ENCODE data around the gene RESP18.

The RESP18 gene

GRCh38 chr2:219302412-219302968 lies 30.1 kb downstream of the RESP18 start:
- Histone ChIP-seq H3K4me3 (ENCODE audit: low read depth in 1 of 2, low read length in 2 of 2) (no peak overlapping the region), H3K27me3 (ENCODE audit: insufficient read depth, low read length, poor library complexity) (peaks cover 36% of the 10 kb centered on the region)

GRCh38 chr2:219300022-219300421 lies 32.5 kb downstream of the RESP18 start:
- peaks cover 7% of the 10 kb centered on the region for H3K4me1 ChIP-seq (ENCODE audit: insufficient read depth, low read length)
- TF ChIP-seq EZH2 (IDR thresholded peaks at IDR 0.05; ENCODE audit: borderline replicate concordance, low read depth, low read length, severe bottlenecking) = no peak
- TF ChIP-seq, protein P1, sequence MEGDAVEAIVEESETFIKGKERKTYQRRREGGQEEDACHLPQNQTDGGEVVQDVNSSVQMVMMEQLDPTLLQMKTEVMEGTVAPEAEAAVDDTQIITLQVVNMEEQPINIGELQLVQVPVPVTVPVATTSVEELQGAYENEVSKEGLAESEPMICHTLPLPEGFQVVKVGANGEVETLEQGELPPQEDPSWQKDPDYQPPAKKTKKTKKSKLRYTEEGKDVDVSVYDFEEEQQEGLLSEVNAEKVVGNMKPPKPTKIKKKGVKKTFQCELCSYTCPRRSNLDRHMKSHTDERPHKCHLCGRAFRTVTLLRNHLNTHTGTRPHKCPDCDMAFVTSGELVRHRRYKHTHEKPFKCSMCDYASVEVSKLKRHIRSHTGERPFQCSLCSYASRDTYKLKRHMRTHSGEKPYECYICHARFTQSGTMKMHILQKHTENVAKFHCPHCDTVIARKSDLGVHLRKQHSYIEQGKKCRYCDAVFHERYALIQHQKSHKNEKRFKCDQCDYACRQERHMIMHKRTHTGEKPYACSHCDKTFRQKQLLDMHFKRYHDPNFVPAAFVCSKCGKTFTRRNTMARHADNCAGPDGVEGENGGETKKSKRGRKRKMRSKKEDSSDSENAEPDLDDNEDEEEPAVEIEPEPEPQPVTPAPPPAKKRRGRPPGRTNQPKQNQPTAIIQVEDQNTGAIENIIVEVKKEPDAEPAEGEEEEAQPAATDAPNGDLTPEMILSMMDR (IDR thresholded peaks at IDR 0.05; ENCODE audit: borderline replicate concordance, extremely low read depth, low read length, poor library complexity, severe bottlenecking) = no peak
- no peak overlapping the region for H2AFZ ChIP-seq (ENCODE audit: low read depth, low read length)
- H3K4me2 ChIP-seq (ENCODE audit: insufficient read depth, low read length) = no peak overlapping the region
- no peaks in the 10 kb centered on the region for H3K9me3 ChIP-seq (ENCODE audit: insufficient read depth, low read length, severe bottlenecking)
- H3K79me2 ChIP-seq (ENCODE audit: insufficient read depth, low read length) = no peaks in the 10 kb centered on the region
- ATAC-seq (ENCODE audit: insufficient read depth, low read depth) = no peak
- peaks cover 3% of the 10 kb centered on the region; the same call in 1 of the 2 replicates for H4K20me1 ChIP-seq (ENCODE audit: insufficient read depth, low read length)
- no peak for DNase-seq
- no peak overlapping the region for H3K9ac ChIP-seq (ENCODE audit: low read depth, low read length)
- H3K36me3 ChIP-seq (ENCODE audit: insufficient read depth, low read length) = no peaks in the 10 kb centered on the region
- no peak overlapping the region for H3K27ac ChIP-seq (ENCODE audit: low read length)
- peaks cover 32% of the 10 kb centered on the region for H3K27me3 ChIP-seq (ENCODE audit: insufficient read depth, low read length, poor library complexity)
- no peak overlapping the region for H3K4me3 ChIP-seq (ENCODE audit: low read depth in 1 of 2, low read length in 2 of 2)

More at GRCh38 chr2:219302412-219302968, 30.1 kb downstream of the RESP18 start:
- TF ChIP-seq, protein P1 (IDR thresholded peaks at IDR 0.05; ENCODE audit: borderline replicate concordance, extremely low read depth, low read length, poor library complexity, severe bottlenecking) = no peak
- no peak for TF ChIP-seq EZH2 (IDR thresholded peaks at IDR 0.05; ENCODE audit: borderline replicate concordance, low read depth, low read length, severe bottlenecking)
- H2AFZ ChIP-seq (ENCODE audit: low read depth, low read length) = no peak overlapping the region
- no peak overlapping the region for H3K27ac ChIP-seq (ENCODE audit: low read length)
- H3K4me1 ChIP-seq (ENCODE audit: insufficient read depth, low read length) = peaks cover 3% of the 10 kb centered on the region
- H3K4me2 ChIP-seq (ENCODE audit: insufficient read depth, low read length) = no peak overlapping the region
- H4K20me1 ChIP-seq (ENCODE audit: insufficient read depth, low read length) = peaks cover 3% of the 10 kb centered on the region; the same call in 1 of the 2 replicates
- H3K36me3 ChIP-seq (ENCODE audit: insufficient read depth, low read length) = no peaks in the 10 kb centered on the region
- no peak for ATAC-seq (ENCODE audit: insufficient read depth, low read depth)
- no peaks in the 10 kb centered on the region for H3K79me2 ChIP-seq (ENCODE audit: insufficient read depth, low read length)
- no peak overlapping the region for H3K9ac ChIP-seq (ENCODE audit: low read depth, low read length)
- DNase-seq = no peak
- H3K9me3 ChIP-seq (ENCODE audit: insufficient read depth, low read length, severe bottlenecking) = no peaks in the 10 kb centered on the region

DNA sequence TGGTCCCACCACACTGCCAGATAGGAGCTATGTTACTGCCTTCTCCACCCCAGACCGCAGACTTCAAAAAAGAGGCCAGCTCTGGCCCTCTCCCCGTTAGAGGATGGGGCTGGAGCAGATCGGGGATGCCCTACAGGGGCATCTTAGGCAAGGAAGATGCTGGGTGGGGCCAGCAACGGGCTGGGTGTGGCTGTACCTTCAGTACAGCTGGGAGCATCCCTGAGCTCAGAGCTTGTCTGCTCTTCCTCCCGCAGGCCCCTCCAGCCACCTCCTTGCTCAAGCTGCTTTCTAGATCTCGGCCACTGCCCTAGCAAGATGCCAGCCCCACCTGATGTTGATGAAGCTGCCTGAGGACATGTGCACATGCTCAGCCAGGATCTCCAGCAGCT lies 33.2 kb downstream of the RESP18 start:
- ATAC-seq (ENCODE audit: insufficient read depth, low read depth) (no peak), DNase-seq (no peak)
- Histone ChIP-seq H3K4me1 (ENCODE audit: insufficient read depth, low read length) (peaks cover 13% of the 10 kb centered on the region), H3K9me3 (ENCODE audit: insufficient read depth, low read length, severe bottlenecking) (no peaks in the 10 kb centered on the region), H3K27ac (ENCODE audit: low read length) (no peak overlapping the region), H3K4me2 (ENCODE audit: insufficient read depth, low read length) (no peak overlapping the region), H4K20me1 (ENCODE audit: insufficient read depth, low read length) (peaks cover 3% of the 10 kb centered on the region; the same call in 1 of the 2 replicates), H2AFZ (ENCODE audit: low read depth, low read length) (no peak overlapping the region), H3K4me3 (ENCODE audit: low read depth in 1 of 2, low read length in 2 of 2) (no peak overlapping the region), H3K79me2 (ENCODE audit: insufficient read depth, low read length) (no peaks in the 10 kb centered on the region), H3K27me3 (ENCODE audit: insufficient read depth, low read length, poor library complexity) (peaks cover 32% of the 10 kb centered on the region), H3K36me3 (ENCODE audit: insufficient read depth, low read length) (no peaks in the 10 kb centered on the region), H3K9ac (ENCODE audit: low read depth, low read length) (no peak overlapping the region)
- TF ChIP-seq, protein P1 (IDR thresholded peaks at IDR 0.05; ENCODE audit: borderline replicate concordance, extremely low read depth, low read length, poor library complexity, severe bottlenecking) = no peak
- TF ChIP-seq EZH2 (IDR thresholded peaks at IDR 0.05; ENCODE audit: borderline replicate concordance, low read depth, low read length, severe bottlenecking) = no peak

Measured in DND-41 (cell line).